Measurements from ENCODE around the gene CFAP57. TPM values are rescaled to one million over a fixed set of nuclear protein-coding genes. Genes with fewer than 3 reads are reported as not detected.
"Not testable (repeated sequence)": the region's sequence is repeated elsewhere in the genome, so short reads cannot be mapped to it uniquely, and the experiment has no call there.

The CFAP57 gene
- 0.04 TPM for total RNA-seq
- under 1 TPM; 0.14 to 0.36 (median 0.27) TPM for polyA plus RNA-seq (ENCODE audit: insufficient read depth in 1 of 8, insufficient read length in 8 of 8, low replicate concordance in 1 of 8)
- long read RNA-seq, donor 1 = 0 reads
- long read RNA-seq, donor 2 = 0 reads
- long read RNA-seq, donor 3 = 0 reads
- long read RNA-seq, donor 4 = 0 reads
- long read RNA-seq, donor 5, partial matches to known transcripts = 50 of 103 reads
- long read RNA-seq, donor 5, other reads (novel, unspliced or antisense) = 53 of 103 reads
- long read RNA-seq, donor 6 = 0 reads
- long read RNA-seq, donor 7 = 0 reads
- long read RNA-seq, donor 8 = 0 reads
- long read RNA-seq, donor 9 = 0 reads
- long read RNA-seq, donor 10 = 0 reads
- long read RNA-seq, donor 11 = 0 reads

GRCh38 chr1:43171876-43172526, at the start of gene CFAP57, which contains the start of gene EBNA1BP2:
TSS of gene CFAP57 (plus strand) at chr1:43172330. CDS start at chr1:43172754, 424 bp downstream.
TSS of gene EBNA1BP2 (minus strand) at chr1:43172290. CDS start at chr1:43172118, 172 bp downstream.
- H3K4me3 ChIP-seq (ENCODE audit: low read length) = peak within 1 kb of the TSS; percentile 90
- 0% methylated on average over 40 of the region's 45 CpGs for WGBS (ENCODE audit: insufficient coverage)
- H3K4me1 ChIP-seq (ENCODE audit: control insufficient read depth, insufficient read depth, low read length) = peaks cover 7% of the 10 kb centered on the region
- peaks cover 25% of the 10 kb centered on the region for H3K36me3 ChIP-seq (ENCODE audit: control insufficient read depth, insufficient read depth, low read length)
- peak within 1 kb of the TSS; percentile 25 for H3K27ac ChIP-seq (ENCODE audit: low read length)
- peak; percentile 97 for DNase-seq
- H3K27me3 ChIP-seq (ENCODE audit: control insufficient read depth, insufficient read depth, low read length) = peaks cover 12% of the 10 kb centered on the region
- no peaks in the 10 kb centered on the region for H3K9me3 ChIP-seq (replicated peaks; ENCODE audit: control insufficient read depth, low read depth, low read length)

- H3K27ac ChIP-seq (ENCODE audit: low read length) = no peak overlapping the region
- WGBS (ENCODE audit: insufficient coverage) = no CpG with 5 or more reads among the region's 1 CpG
- no peaks in the 10 kb centered on the region for H3K4me1 ChIP-seq (ENCODE audit: control insufficient read depth, insufficient read depth, low read length)
- H3K27me3 ChIP-seq (ENCODE audit: control insufficient read depth, insufficient read depth, low read length) = no peaks in the 10 kb centered on the region
- H3K4me3 ChIP-seq (ENCODE audit: low read length) = no peak overlapping the region
- no peaks in the 10 kb centered on the region for H3K9me3 ChIP-seq (replicated peaks; ENCODE audit: control insufficient read depth, low read depth, low read length)
- no peaks in the 10 kb centered on the region for H3K36me3 ChIP-seq (ENCODE audit: control insufficient read depth, insufficient read depth, low read length)
- DNase-seq = no peak
Observed at GRCh38 chr1:43123031-43123430, 49.1 kb upstream of the CFAP57 start.

- DNase-seq = no peak
- no peak overlapping the region for H3K27ac ChIP-seq (ENCODE audit: low read length)
- H3K27me3 ChIP-seq (ENCODE audit: control insufficient read depth, insufficient read depth, low read length) = peaks cover 2% of the 10 kb centered on the region
- no peaks in the 10 kb centered on the region for H3K4me1 ChIP-seq (ENCODE audit: control insufficient read depth, insufficient read depth, low read length)
- no peaks in the 10 kb centered on the region for H3K9me3 ChIP-seq (replicated peaks; ENCODE audit: control insufficient read depth, low read depth, low read length)
- H3K36me3 ChIP-seq (ENCODE audit: control insufficient read depth, insufficient read depth, low read length) = no peaks in the 10 kb centered on the region
- H3K4me3 ChIP-seq (ENCODE audit: low read length) = no peak overlapping the region
- no CpG with 5 or more reads among the region's 3 CpGs for WGBS (ENCODE audit: insufficient coverage)
Observed at GRCh38 chr1:43128816-43129215, 43.3 kb upstream of the CFAP57 start.

- no peak overlapping the region for H3K27ac ChIP-seq (ENCODE audit: low read length)
- WGBS (ENCODE audit: insufficient coverage) = 20% methylated on average over 5 of the region's 5 CpGs
Observed at GRCh38 chr1:43129426-43129825, 42.7 kb upstream of the CFAP57 start.

GRCh38 chr1:43134068-43134467, 38.1 kb upstream of the CFAP57 start:
- H3K27me3 ChIP-seq (ENCODE audit: control insufficient read depth, insufficient read depth, low read length) = peaks cover 7% of the 10 kb centered on the region
- no peak overlapping the region for H3K4me3 ChIP-seq (ENCODE audit: low read length)
- no peaks in the 10 kb centered on the region for H3K4me1 ChIP-seq (ENCODE audit: control insufficient read depth, insufficient read depth, low read length)
- H3K9me3 ChIP-seq (replicated peaks; ENCODE audit: control insufficient read depth, low read depth, low read length) = no peaks in the 10 kb centered on the region
- WGBS (ENCODE audit: insufficient coverage) = 60% methylated on average over 1 of the region's 1 CpG
- H3K36me3 ChIP-seq (ENCODE audit: control insufficient read depth, insufficient read depth, low read length) = no peaks in the 10 kb centered on the region
- H3K27ac ChIP-seq (ENCODE audit: low read length) = no peak overlapping the region
- no peak for DNase-seq

More at GRCh38 chr1:43129426-43129825, 42.7 kb upstream of the CFAP57 start:
- H3K27me3 ChIP-seq (ENCODE audit: control insufficient read depth, insufficient read depth, low read length) = peaks cover 2% of the 10 kb centered on the region
- H3K4me1 ChIP-seq (ENCODE audit: control insufficient read depth, insufficient read depth, low read length) = no peaks in the 10 kb centered on the region
- H3K36me3 ChIP-seq (ENCODE audit: control insufficient read depth, insufficient read depth, low read length) = no peaks in the 10 kb centered on the region
- no peak overlapping the region for H3K4me3 ChIP-seq (ENCODE audit: low read length)
- H3K9me3 ChIP-seq (replicated peaks; ENCODE audit: control insufficient read depth, low read depth, low read length) = no peaks in the 10 kb centered on the region
- peak; percentile 2 for DNase-seq

GRCh38 chr1:43134640-43135039, 37.5 kb upstream of the CFAP57 start:
- Histone ChIP-seq H3K27me3 (ENCODE audit: control insufficient read depth, insufficient read depth, low read length) (peaks cover 5% of the 10 kb centered on the region), H3K4me1 (ENCODE audit: control insufficient read depth, insufficient read depth, low read length) (no peaks in the 10 kb centered on the region), H3K36me3 (ENCODE audit: control insufficient read depth, insufficient read depth, low read length) (no peaks in the 10 kb centered on the region), H3K27ac (ENCODE audit: low read length) (no peak overlapping the region), H3K4me3 (ENCODE audit: low read length) (no peak overlapping the region), H3K9me3 (replicated peaks; ENCODE audit: control insufficient read depth, low read depth, low read length) (peaks cover 1% of the 10 kb centered on the region)
- no peak for DNase-seq

- Histone ChIP-seq H3K36me3 (ENCODE audit: control insufficient read depth, insufficient read depth, low read length) (no peaks in the 10 kb centered on the region), H3K9me3 (replicated peaks; ENCODE audit: control insufficient read depth, low read depth, low read length) (peaks cover 5% of the 10 kb centered on the region), H3K4me1 (ENCODE audit: control insufficient read depth, insufficient read depth, low read length) (no peaks in the 10 kb centered on the region), H3K27me3 (ENCODE audit: control insufficient read depth, insufficient read depth, low read length) (peaks cover 5% of the 10 kb centered on the region), H3K27ac (ENCODE audit: low read length) (no peak overlapping the region), H3K4me3 (ENCODE audit: low read length) (no peak overlapping the region)
- 60% methylated on average over 2 of the region's 9 CpGs for WGBS (ENCODE audit: insufficient coverage)
- DNase-seq = no peak
Observed at GRCh38 chr1:43135857-43136781, 36.0 kb upstream of the CFAP57 start.

GRCh38 chr1:43137445-43138052, 34.6 kb upstream of the CFAP57 start:
- Histone ChIP-seq H3K27me3 (ENCODE audit: control insufficient read depth, insufficient read depth, low read length) (peaks cover 7% of the 10 kb centered on the region), H3K9me3 (replicated peaks; ENCODE audit: control insufficient read depth, low read depth, low read length) (peaks cover 5% of the 10 kb centered on the region), H3K27ac (ENCODE audit: low read length) (no peak overlapping the region), H3K4me1 (ENCODE audit: control insufficient read depth, insufficient read depth, low read length) (no peaks in the 10 kb centered on the region), H3K36me3 (ENCODE audit: control insufficient read depth, insufficient read depth, low read length) (no peaks in the 10 kb centered on the region), H3K4me3 (ENCODE audit: low read length) (no peak overlapping the region)
- DNase-seq = peak; percentile 20
- 92% methylated on average over 2 of the region's 7 CpGs for WGBS (ENCODE audit: insufficient coverage)

GRCh38 chr1:43139295-43139694, 32.8 kb upstream of the CFAP57 start:
- not testable (repeated sequence) for DNase-seq; H3K4me3 ChIP-seq (ENCODE audit: low read length); H3K36me3 ChIP-seq (ENCODE audit: control insufficient read depth, insufficient read depth, low read length); H3K27ac ChIP-seq (ENCODE audit: low read length); H3K4me1 ChIP-seq (ENCODE audit: control insufficient read depth, insufficient read depth, low read length); H3K9me3 ChIP-seq (replicated peaks; ENCODE audit: control insufficient read depth, low read depth, low read length)
- H3K27me3 ChIP-seq (ENCODE audit: control insufficient read depth, insufficient read depth, low read length) = peaks cover 13% of the 10 kb centered on the region
- 89% methylated on average over 6 of the region's 8 CpGs for WGBS (ENCODE audit: insufficient coverage)
